ENCODE measurements around the gene SLC27A4. TPM values are rescaled to one million over a fixed set of nuclear protein-coding genes. Genes with fewer than 3 reads are reported as not detected.

Gene SLC27A4
- total and polyA plus RNA-seq, 3 donors from 2014 or later: 32.8 to 38.0 (median 37.1) TPM

DNA sequence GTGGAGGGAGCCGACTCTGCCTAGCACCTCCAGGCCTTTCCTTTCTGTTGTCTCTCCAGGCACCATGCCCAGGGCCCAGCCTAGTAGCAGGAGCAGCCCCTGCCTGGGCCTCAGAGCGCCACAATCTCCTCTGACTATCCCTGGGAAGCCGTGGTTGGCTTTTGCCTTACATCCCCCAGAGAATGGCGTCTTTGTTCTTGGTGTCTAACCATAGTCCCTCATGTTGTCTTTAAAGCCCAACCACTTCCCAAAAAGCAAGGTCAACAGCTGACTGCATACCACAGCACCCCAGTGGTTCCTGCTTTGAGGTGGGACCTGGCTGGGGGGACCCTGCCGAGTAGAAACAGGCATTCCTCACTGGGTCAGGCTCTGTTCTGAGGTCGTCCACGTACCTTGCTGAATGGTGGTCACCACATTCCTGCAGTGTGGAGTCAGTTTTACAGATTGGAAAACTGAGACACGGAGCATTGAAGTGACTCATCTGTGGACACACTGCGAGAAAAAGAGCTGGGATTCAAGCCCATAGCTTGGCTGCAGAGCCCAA lies 66.6 kb downstream of the SLC27A4 start:
- H3K27me3 ChIP-seq: no peaks in the 10 kb centered on the region
- no peaks in the 10 kb centered on the region for H3K9me3 ChIP-seq
- H3K27ac ChIP-seq: no peak overlapping the region
- H3K4me1 ChIP-seq: no peaks in the 10 kb centered on the region
- H3K36me3 ChIP-seq (ENCODE audit: low read depth, missing control alignments): no peaks in the 10 kb centered on the region
- intact Hi-C loops (cut with DNase I; ENCODE audit: low total_unique reads): no loop called here
- H3K4me3 ChIP-seq: no peak overlapping the region
- 81% methylated on average over 9 of the region's 9 CpGs for WGBS, 2 donors
- TF ChIP-seq CTCF (IDR thresholded peaks at IDR 0.05): no peak
- no peak for TF ChIP-seq POLR2A (IDR thresholded peaks at IDR 0.05)
- DNase-seq: no peak

DNA sequence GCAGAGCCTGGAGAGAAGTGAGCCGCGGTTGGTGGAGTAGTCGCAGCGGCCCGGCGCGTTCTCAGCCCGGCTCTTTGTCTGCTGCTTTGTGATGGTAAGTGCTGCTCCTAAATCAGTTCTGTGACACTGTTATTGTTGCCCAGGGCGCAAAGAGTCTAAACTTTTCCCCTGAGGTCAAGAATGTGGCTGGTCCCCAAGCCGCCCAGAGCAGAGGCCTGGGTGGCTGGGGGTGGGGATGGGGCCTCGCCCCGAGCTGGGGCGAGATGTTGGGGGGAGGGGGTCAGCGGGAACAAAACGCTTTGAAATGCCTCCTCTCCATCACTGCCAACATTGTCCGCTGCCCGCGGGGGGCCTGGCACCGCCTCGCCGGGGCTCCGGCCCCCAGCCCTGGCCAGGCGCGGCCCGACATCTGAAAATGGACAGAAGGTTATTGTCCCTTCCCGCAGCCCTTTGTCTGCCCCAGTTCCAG lies 68.7 kb downstream of the SLC27A4 start:
- no peaks in the 10 kb centered on the region for H3K27me3 ChIP-seq
- no peak overlapping the region for H3K27ac ChIP-seq
- no peak overlapping the region for H3K4me3 ChIP-seq
- no peaks in the 10 kb centered on the region for H3K36me3 ChIP-seq (ENCODE audit: low read depth, missing control alignments)
- no peaks in the 10 kb centered on the region for H3K9me3 ChIP-seq
- DNase-seq: no peak
- no peaks in the 10 kb centered on the region for H3K4me1 ChIP-seq
- TF ChIP-seq CTCF (IDR thresholded peaks at IDR 0.05): no peak
- no peak for TF ChIP-seq POLR2A (IDR thresholded peaks at IDR 0.05)
- WGBS, 2 donors: 57 to 72% methylated on average over 10 to 26 of the region's 26 CpGs
- intact Hi-C loops (cut with DNase I; ENCODE audit: low total_unique reads): no loop called here

DNA sequence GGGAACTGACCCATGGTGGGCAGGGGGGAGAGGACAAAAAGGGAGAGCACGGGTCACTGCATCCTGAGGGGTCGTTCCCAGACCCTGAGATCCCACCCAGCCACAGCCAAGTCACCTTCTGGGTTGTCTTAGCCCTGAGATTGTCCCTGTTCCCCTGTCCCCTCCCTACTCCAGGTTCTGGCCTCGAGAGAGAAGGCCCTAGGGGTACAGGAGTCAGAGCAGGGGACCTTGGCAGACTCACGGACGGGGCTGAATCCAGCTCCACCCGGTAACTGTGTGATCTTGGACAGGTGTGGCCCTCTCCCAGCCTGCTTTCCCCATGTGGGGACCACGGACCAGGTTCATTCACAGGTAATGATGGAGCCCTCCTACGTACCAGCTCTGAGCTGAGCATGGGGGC lies 69.1 kb downstream of the SLC27A4 start:
- Histone ChIP-seq H3K27me3 (no peaks in the 10 kb centered on the region), H3K4me1 (no peaks in the 10 kb centered on the region), H3K9me3 (no peaks in the 10 kb centered on the region), H3K36me3 (ENCODE audit: low read depth, missing control alignments) (no peaks in the 10 kb centered on the region), H3K27ac (no peak overlapping the region), H3K4me3 (no peak overlapping the region)
- no peak for DNase-seq
- 61 to 73% methylated on average over 6 to 8 of the region's 8 CpGs for WGBS, 2 donors
- intact Hi-C loops (cut with DNase I; ENCODE audit: low total_unique reads): no loop called here
- TF ChIP-seq CTCF (IDR thresholded peaks at IDR 0.05) (no peak), POLR2A (IDR thresholded peaks at IDR 0.05) (no peak)

GRCh38 chr9:128409978-128410377 lies 69.7 kb downstream of the SLC27A4 start:
- intact Hi-C loops (cut with DNase I; ENCODE audit: low total_unique reads): no loop called here
- H3K4me3 ChIP-seq: no peak overlapping the region
- H3K27me3 ChIP-seq: no peaks in the 10 kb centered on the region
- H3K27ac ChIP-seq: no peak overlapping the region
- no peaks in the 10 kb centered on the region for H3K36me3 ChIP-seq (ENCODE audit: low read depth, missing control alignments)
- H3K9me3 ChIP-seq: no peaks in the 10 kb centered on the region
- TF ChIP-seq CTCF (IDR thresholded peaks at IDR 0.05) (no peak), POLR2A (IDR thresholded peaks at IDR 0.05) (no peak)
- no peaks in the 10 kb centered on the region for H3K4me1 ChIP-seq
- no peak for DNase-seq
- 39 to 51% methylated on average over 6 of the region's 6 CpGs for WGBS, 2 donors

MicroRNAs encoded within 50 kb of the gene (microRNA counts, 767-probe panel; counts per million panel counts)
- 0 to 152 counts per million in 2 donors for microRNA hsa-miR-219-2-3p

Small RNA genes within 50 kb of the gene (microRNA-seq; reads per million reads assigned to microRNA genes)
- 0 reads per million in 2 donors for gene MIR219B (ENCODE audit: borderline number of aligned reads in 2 of 2, borderline replicate concordance in 1 of 2)

Other genes starting within 250 kb of the SLC27A4 start
- gene PTGES2, start 212.8 kb upstream of the SLC27A4 start, total RNA-seq: 10 to 100 TPM; 95.8 to 96.4 TPM
- 53.1 TPM for gene PTGES2, start 212.8 kb upstream of the SLC27A4 start, polyA plus RNA-seq (ENCODE audit: insufficient read depth, low read depth, low replicate concordance)
- not detected for gene LCN2, start 191.1 kb upstream of the SLC27A4 start, total RNA-seq
- gene LCN2, start 191.1 kb upstream of the SLC27A4 start, polyA plus RNA-seq (ENCODE audit: insufficient read depth, low read depth, low replicate concordance): 2.2 TPM
- 100 to 1,000 TPM; 219 to 225 TPM for gene BBLN, start 180.3 kb upstream of the SLC27A4 start, total RNA-seq
- gene BBLN, start 180.3 kb upstream of the SLC27A4 start, polyA plus RNA-seq (ENCODE audit: insufficient read depth, low read depth, low replicate concordance): 56.9 TPM
- gene CIZ1, start 149.0 kb upstream of the SLC27A4 start, total RNA-seq: 100 to 1,000 TPM; 114 to 115 TPM
- gene CIZ1, start 149.0 kb upstream of the SLC27A4 start, polyA plus RNA-seq (ENCODE audit: insufficient read depth, low read depth, low replicate concordance): 159 TPM
- gene DNM1, start 137.1 kb upstream of the SLC27A4 start, total RNA-seq: 1 to 10 TPM; 8.0 to 9.8 TPM
- 10.7 TPM for gene DNM1, start 137.1 kb upstream of the SLC27A4 start, polyA plus RNA-seq (ENCODE audit: insufficient read depth, low read depth, low replicate concordance)
- gene GOLGA2, start 64.5 kb upstream of the SLC27A4 start, total RNA-seq: 100 to 1,000 TPM; 103 to 133 TPM
- 79.8 TPM for gene GOLGA2, start 64.5 kb upstream of the SLC27A4 start, polyA plus RNA-seq (ENCODE audit: insufficient read depth, low read depth, low replicate concordance)
- 100 to 1,000 TPM in 1 of 2 donors, 10 to 100 TPM in 1; 69.3 to 131 TPM for gene SWI5, start 64.3 kb upstream of the SLC27A4 start, total RNA-seq
- gene SWI5, start 64.3 kb upstream of the SLC27A4 start, polyA plus RNA-seq (ENCODE audit: insufficient read depth, low read depth, low replicate concordance): 164 TPM
- gene TRUB2, start 18.1 kb upstream of the SLC27A4 start, total RNA-seq: 10 to 100 TPM; 14.6 to 15.0 TPM
- gene TRUB2, start 18.1 kb upstream of the SLC27A4 start, polyA plus RNA-seq (ENCODE audit: insufficient read depth, low read depth, low replicate concordance): 29.7 TPM
- gene COQ4, start 17.7 kb upstream of the SLC27A4 start, total RNA-seq: 10 to 100 TPM; 54.9 to 65.0 TPM
- 50.9 TPM for gene COQ4, start 17.7 kb upstream of the SLC27A4 start, polyA plus RNA-seq (ENCODE audit: insufficient read depth, low read depth, low replicate concordance)
- gene URM1, start 30.8 kb downstream of the SLC27A4 start, total RNA-seq: 10 to 100 TPM; 31.5 to 36.8 TPM
- gene URM1, start 30.8 kb downstream of the SLC27A4 start, polyA plus RNA-seq (ENCODE audit: insufficient read depth, low read depth, low replicate concordance): 51.1 TPM
- gene CERCAM, start 80.3 kb downstream of the SLC27A4 start, total RNA-seq: 10 to 100 TPM; 19.7 to 21.7 TPM
- 26.0 TPM for gene CERCAM, start 80.3 kb downstream of the SLC27A4 start, polyA plus RNA-seq (ENCODE audit: insufficient read depth, low read depth, low replicate concordance)
- 100 to 1,000 TPM; 189 to 421 TPM for gene ODF2, start 115.5 kb downstream of the SLC27A4 start, total RNA-seq
- 634 TPM for gene ODF2, start 115.5 kb downstream of the SLC27A4 start, polyA plus RNA-seq (ENCODE audit: insufficient read depth, low read depth, low replicate concordance)
- 10 to 100 TPM; 44.7 to 59.7 TPM for gene GLE1, start 164.2 kb downstream of the SLC27A4 start, total RNA-seq
- gene GLE1, start 164.2 kb downstream of the SLC27A4 start, polyA plus RNA-seq (ENCODE audit: insufficient read depth, low read depth, low replicate concordance): 82.3 TPM
- gene SPTAN1, start 212.1 kb downstream of the SLC27A4 start, total RNA-seq: 100 to 1,000 TPM; 653 to 665 TPM
- gene SPTAN1, start 212.1 kb downstream of the SLC27A4 start, polyA plus RNA-seq (ENCODE audit: insufficient read depth, low read depth, low replicate concordance): 299 TPM